ENCODE measurements around the gene LILRB2.
"Not testable (repeated sequence)": the region's sequence is repeated elsewhere in the genome, so short reads cannot be mapped to it uniquely, and the experiment has no call there.

The LILRB2 gene

DNA sequence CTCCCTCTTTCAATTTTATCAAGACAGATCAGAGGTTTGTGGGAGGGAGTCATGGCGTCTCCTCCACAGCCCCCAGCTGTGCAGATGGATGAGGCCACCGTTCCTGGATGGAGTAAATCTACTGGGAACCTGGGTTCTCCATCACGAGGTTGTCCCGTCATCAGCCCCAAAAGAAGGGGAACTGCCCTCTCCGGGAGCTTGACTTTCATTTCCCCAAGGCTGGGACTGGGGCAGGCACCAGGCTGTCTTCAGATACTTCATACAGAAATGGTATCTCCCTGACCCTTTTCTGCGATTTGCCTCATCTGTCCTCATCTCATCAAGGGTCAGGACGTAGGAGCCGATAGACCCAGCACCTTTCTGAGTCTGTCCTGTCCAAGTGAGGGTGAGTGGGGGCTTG is 9.8 kb downstream of the LILRB2 start:
- DNase-seq: no peak

DNA sequence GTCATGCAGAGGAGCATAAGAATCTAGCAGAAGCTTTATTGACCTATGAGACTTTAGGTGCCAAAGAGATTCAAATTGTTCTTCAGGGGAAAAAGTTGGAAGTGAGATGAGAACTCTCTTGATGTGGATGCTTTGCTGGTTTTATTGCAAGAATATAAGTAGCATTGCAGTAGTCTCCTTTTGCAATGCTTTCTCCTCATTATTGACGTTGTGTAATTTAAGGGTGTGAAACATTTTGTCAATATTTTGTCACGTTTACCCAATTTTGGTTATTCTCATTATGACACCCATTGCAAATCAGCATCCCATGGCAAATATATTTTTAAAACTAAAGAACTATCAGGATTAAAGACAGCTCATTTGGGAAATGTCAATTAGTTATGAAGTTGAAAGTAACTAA is 12.0 kb downstream of the LILRB2 start:
- DNase-seq: no peak

DNA sequence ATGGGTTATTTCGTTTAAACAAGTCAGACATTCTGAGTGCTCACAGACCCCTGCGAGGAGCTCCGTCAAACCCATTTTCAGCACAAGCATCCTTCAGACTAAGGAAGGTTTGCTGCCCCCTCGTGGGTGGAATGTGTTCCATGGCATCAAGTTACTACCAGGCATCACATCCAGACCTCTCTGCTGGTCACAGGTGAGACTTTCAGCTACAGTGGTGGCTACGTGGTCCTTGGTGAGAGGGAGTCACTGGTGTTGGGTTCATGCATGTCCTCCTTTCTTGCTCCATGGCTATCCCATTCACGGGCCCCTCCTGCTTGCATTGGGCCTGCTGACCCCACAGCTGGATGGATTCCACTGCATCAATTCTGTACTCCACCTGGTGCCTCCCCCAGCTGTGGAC is 14.8 kb downstream of the LILRB2 start:
- DNase-seq: peak; percentile 68

- DNase-seq: no peak
Measured at GRCh38 chr19:54262470-54262869, 18.4 kb downstream of the LILRB2 start.

- DNase-seq: no peak
Measured at GRCh38 chr19:54262066-54262465, 18.8 kb downstream of the LILRB2 start.

- no peak for DNase-seq
Measured at GRCh38 chr19:54257116-54257480, 23.8 kb downstream of the LILRB2 start, which contains the start of gene LILRB5. TSS of gene LILRB5 (minus strand) at chr19:54257273. CDS start at chr19:54257193, 80 bp downstream.

GRCh38 chr19:54256250-54257115 is 24.4 kb downstream of the LILRB2 start:
- DNase-seq: no peak

GRCh38 chr19:54255105-54255775 is 25.7 kb downstream of the LILRB2 start:
- DNase-seq: no peak

GRCh38 chr19:54254195-54254906 is 26.6 kb downstream of the LILRB2 start:
- no peak for DNase-seq

DNA sequence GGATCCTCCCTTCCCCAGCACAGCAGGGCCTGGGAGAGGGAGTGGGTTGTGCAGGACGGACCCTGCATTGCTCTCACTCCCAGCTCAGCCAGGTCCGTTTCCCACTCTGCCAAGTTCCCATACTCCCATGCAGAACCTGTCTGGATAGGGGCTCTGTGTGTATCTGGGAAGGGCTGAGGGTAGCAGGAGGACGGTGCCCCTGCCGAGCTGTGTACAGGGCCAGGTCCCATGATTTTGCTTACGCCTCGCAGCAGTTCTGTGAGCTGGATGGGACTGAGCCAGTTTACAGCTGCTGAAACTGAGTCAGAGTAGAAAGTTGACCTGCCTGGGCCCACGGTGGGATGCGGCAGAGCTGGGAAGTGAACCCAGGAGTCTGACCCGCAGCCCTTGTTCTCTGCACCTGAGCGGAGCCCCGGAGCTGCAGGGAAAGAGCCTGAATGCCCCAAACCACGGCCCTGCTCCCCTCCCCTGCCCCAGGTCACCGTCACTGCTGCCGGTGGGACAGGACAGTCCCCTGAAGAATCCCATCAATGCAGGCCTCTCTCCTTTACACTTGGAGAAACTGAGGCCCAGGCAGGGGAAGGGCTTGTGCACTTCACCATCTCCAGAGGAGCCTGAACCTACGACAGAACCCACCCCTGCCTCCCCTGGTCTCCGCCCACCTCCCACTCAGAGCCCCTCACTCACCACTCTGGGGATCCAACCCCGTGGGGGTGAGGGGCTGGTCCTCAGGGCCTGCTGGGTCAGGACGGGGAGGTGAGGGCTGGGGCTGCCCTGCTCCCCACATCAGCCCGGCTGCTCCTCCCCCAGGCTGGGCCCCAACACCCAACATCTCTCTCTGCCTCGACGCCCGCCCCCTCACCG is 27.3 kb downstream of the LILRB2 start:
- DNase-seq: no peak

- no peak for DNase-seq
Measured at GRCh38 chr19:54252845-54253244, 28.1 kb downstream of the LILRB2 start.

DNA sequence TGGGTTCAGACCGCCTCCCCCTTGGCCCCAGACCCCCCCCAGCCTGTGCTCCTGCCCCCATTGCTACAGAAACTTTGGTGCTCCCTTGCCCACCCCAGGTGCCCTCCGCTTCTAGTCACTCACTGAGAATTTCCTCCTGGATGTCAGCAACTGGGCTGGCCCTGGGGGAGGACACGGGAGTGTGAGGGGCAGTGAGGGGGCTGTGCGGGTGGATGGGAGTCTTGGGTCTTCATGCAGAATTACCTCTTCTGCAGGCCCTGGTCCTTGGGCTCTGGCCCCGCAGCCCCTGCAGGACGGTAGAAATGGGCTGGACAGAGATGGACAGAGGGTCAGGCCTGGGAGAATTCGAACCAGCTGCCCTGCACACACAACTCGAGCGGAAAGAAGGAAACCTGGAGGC is 28.7 kb downstream of the LILRB2 start:
- no peak for DNase-seq

DNA sequence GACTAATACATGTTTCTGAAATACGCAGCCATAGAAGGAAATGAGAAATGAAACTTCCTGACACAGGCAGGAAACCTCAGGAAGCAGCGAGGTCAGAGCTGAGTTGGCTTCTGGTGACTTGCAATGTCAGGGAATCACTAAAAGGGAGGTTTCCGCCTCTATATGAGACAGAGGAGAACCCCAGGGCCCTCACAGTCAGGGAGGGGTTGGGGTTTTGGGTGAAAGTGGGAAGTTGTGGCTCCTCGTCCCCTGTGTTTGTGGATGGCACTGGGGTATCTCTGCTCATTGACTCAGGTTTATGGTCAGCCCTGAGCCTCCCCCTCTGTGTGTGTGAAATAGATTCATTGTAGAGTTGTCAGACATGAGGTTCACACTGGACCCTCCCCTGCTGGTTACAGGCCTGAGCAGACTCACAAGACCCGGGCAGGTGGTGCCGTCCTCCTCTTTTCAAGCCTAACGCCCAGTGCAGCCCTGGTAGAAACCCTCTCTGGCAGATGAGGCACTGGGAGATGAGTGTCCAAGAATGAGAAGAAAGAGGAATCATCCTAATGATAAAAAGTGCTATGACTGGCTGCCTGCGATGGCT is 32.8 kb downstream of the LILRB2 start:
- DNase-seq: no peak

- no peak for DNase-seq
Measured at GRCh38 chr19:54247106-54247930, 33.6 kb downstream of the LILRB2 start.

DNA sequence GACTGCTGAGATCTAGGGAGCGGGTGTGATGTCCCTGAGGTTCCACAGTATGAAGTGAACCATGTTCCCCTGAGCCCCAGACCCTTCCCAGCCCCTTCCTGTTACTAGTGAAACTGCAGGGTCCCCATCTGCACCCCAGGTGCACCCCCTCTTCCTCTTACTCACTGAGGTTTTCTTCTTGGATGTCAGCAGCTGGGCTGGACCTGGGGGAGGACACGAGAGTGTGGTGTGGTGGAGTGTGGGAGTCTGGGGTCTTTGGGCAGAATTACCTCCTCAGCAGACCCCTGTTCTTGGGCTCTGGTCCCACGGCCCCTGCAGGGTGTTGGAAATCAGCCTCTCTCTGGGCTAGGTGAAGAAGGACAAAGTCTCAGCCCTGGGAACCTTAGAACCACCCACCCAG is 35.0 kb downstream of the LILRB2 start:
- no peak for DNase-seq

GRCh38 chr19:54243809-54244208 is 37.1 kb downstream of the LILRB2 start:
- DNase-seq: not testable (repeated sequence)

GRCh38 chr19:54242646-54243045 is 38.3 kb downstream of the LILRB2 start, which contains the start of gene LILRA6:
TSS of gene LILRA6 (minus strand) at chr19:54242790.
- not testable (repeated sequence) for DNase-seq

- not testable (repeated sequence) for DNase-seq
Measured at GRCh38 chr19:54242234-54242633, 38.7 kb downstream of the LILRB2 start.

DNA sequence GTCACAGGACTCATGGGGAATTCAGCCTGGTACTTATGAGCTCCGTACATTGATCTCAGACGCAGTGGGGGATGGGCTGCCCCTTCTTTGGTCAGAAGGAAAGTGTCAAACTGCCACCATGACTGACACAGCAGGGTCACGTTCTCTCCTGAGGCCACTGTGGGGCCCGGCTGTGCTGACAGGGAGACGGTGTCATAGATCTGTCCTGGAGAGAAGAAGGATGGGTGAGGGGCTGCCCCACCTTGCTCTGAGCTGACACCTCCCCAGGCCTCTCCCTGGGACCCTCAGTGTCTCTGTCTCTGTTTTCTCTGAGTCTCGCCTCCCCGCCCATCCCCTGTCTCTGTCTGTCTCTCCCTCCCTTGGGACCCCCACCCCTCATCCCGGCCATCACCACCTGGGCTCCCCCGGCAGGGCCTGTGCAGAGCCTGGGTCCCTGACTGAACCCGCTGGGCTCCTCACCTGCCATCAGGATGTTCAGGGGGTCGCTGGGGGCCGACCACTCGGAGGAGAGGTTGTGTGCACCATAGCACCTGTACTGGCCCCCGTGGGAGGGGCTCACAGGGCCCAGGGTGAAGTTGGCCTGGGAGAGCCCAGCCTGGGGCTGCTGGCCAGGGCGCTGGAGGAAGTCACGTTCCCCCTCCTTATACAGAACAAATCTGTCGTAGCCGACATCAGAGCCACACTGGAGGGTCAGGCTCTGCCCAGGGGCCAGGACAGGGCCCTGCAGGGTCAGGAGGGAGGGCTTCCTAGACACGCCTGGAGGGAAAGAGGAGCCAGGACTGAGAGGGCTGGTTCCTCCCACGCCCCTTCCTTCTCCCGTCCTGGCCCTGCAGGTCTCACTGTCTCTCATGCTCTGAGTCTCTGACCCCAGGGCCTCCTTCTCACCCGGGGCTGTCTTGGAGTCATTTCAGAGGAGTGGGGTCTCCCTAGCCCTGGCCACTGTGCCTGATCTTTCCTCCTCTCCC is 40.3 kb downstream of the LILRB2 start:
- not testable (repeated sequence) for DNase-seq
